Neural progenitor cell (in vitro differentiated cells): Measurements from ENCODE around the gene GUCA2B. TPM values are rescaled to one million over a fixed set of nuclear protein-coding genes. Genes with fewer than 3 reads are reported as not detected.

Source experiments
- DNase-seq: peaks from one replicate; pipeline ENCODE4 v3.0.0-alpha.2; 2016; ENCODE audit warnings: low spot score
- H2AFZ ChIP-seq: fragments of 200-600 bp; sonication (generic); replicated peaks from 2 replicates; pipeline ENCODE4 v1.6.1; 2016; ENCODE audit warnings: antibody characterized with exemption
- H3F3A ChIP-seq: fragments of 200-600 bp; sonication (generic); 2 replicates; pipeline ENCODE4 v1.6.1; 2016; ENCODE audit warnings: antibody characterized with exemption, low read depth
- H3K27ac ChIP-seq: fragments of 200-600 bp; sonication (generic); 2 replicates; pipeline ENCODE4 v1.5.1; 2016; ENCODE audit warnings: mild to moderate bottlenecking
- H3K27me3 ChIP-seq: fragments of 200-600 bp; sonication (generic); 2 replicates; pipeline ENCODE4 v1.6.1; 2016; ENCODE audit warnings: mild to moderate bottlenecking, moderate library complexity
- H3K36me3 ChIP-seq: fragments of 200-600 bp; sonication (generic); 2 replicates; pipeline ENCODE4 v1.5.1; 2016
- H3K4me1 ChIP-seq: fragments of 200-600 bp; sonication (generic); 2 replicates; pipeline ENCODE4 v1.6.1; 2016; ENCODE audit warnings: mixed run types
- H3K4me2 ChIP-seq: fragments of 200-600 bp; sonication (generic); 2 replicates; pipeline ENCODE4 v1.6.1; 2016
- H3K4me3 ChIP-seq: fragments of 200-600 bp; sonication (generic); 2 replicates; pipeline ENCODE4 v1.5.1; 2016
- H3K79me2 ChIP-seq: fragments of 200-600 bp; sonication (generic); 2 replicates; pipeline ENCODE4 v1.6.1; 2016; ENCODE audit warnings: low read depth
- H3K9ac ChIP-seq: fragments of 200-600 bp; sonication (generic); 2 replicates; pipeline ENCODE4 v1.6.1; 2016
- H3K9me3 ChIP-seq: fragments of 200-600 bp; sonication (generic); 2 replicates; pipeline ENCODE4 v1.5.1; 2016; ENCODE audit warnings: low read depth
- H4K20me1 ChIP-seq: fragments of 200-600 bp; sonication (generic); 2 replicates; pipeline ENCODE4 v1.6.1; 2016; ENCODE audit warnings: low read depth
- H3K27ac Mint-ChIP-seq: 3 replicates; pipeline ENCODE4 v1.8.0; 2021; ENCODE audit warnings: mixed read lengths
- H3K27me3 Mint-ChIP-seq: 2 replicates; pipeline ENCODE4 v1.8.0; 2022; ENCODE audit warnings: low read depth, mild to moderate bottlenecking, inconsistent platforms, moderate library complexity, mixed read lengths; ENCODE audit not compliant: insufficient read depth
- H3K36me3 Mint-ChIP-seq: 3 replicates; pipeline ENCODE4 v1.8.0; 2021; ENCODE audit warnings: mixed read lengths
- H3K4me1 Mint-ChIP-seq: 3 replicates; pipeline ENCODE4 v1.8.0; 2021; ENCODE audit warnings: mixed read lengths
- H3K4me3 Mint-ChIP-seq: 3 replicates; pipeline ENCODE4 v1.8.0; 2021; ENCODE audit warnings: mild to moderate bottlenecking, moderate library complexity, mixed read lengths
- H3K9me3 Mint-ChIP-seq: 3 replicates; pipeline ENCODE4 v1.8.0; 2020; ENCODE audit warnings: mixed read lengths
- EZH2 ChIP-seq: fragments of 200-600 bp; sonication (generic); IDR thresholded peaks from 2 replicates; pipeline ENCODE4 v1.6.1; 2017; ENCODE audit warnings: antibody characterized with exemption, mild to moderate bottlenecking, moderate library complexity
- EZH2phosphoT487 ChIP-seq: fragments of 200-600 bp; sonication (generic); IDR thresholded peaks from 2 replicates; pipeline ENCODE4 v1.6.1; 2017; ENCODE audit warnings: antibody characterized with exemption
- total RNA-seq: library from RNA; depleted of rRNA; stranded (reverse); fragments of >200 nt; gene quantifications from 2 replicates; pipeline ENCODE4 v1.2.3, GENCODE V29; 2015; ENCODE audit warnings: low replicate concordance
- TF ChIP-seq, protein P1 (sequence below): fragments of 200-600 bp; sonication (generic); IDR thresholded peaks from 2 replicates; pipeline ENCODE4 v1.5.1; 2017; ENCODE audit warnings: antibody characterized with exemption, mild to moderate bottlenecking

GUCA2B gene
- total RNA-seq, 1 donor from 2014 or later, result not detected

GRCh38 chr1:42128964-42129363 is 24.2 kb upstream of the GUCA2B start:
- no peak overlapping the region for H3K4me2 ChIP-seq
- H3K27me3 ChIP-seq, result no peaks in the 10 kb centered on the region
- Mint-ChIP-seq H3K27me3 (peaks cover 7% of the 10 kb centered on the region), H3K36me3 (no peaks in the 10 kb centered on the region), H3K9me3 (no peaks in the 10 kb centered on the region), H3K4me3 (no peak overlapping the region), H3K27ac (no peak overlapping the region), H3K4me1 (no peaks in the 10 kb centered on the region)
- no peak overlapping the region for H3K9ac ChIP-seq
- no peaks in the 10 kb centered on the region for H3K4me1 ChIP-seq
- no peak for DNase-seq
- H3K27ac ChIP-seq, result no peak overlapping the region
- no peaks in the 10 kb centered on the region for H3F3A ChIP-seq
- H2AFZ ChIP-seq, result peak overlapping the region; percentile 26
- H3K36me3 ChIP-seq, result no peaks in the 10 kb centered on the region
- no peaks in the 10 kb centered on the region for H4K20me1 ChIP-seq
- H3K9me3 ChIP-seq, result no peaks in the 10 kb centered on the region
- no peak overlapping the region for H3K4me3 ChIP-seq
- TF ChIP-seq EZH2, result no peak
- TF ChIP-seq, protein P1, sequence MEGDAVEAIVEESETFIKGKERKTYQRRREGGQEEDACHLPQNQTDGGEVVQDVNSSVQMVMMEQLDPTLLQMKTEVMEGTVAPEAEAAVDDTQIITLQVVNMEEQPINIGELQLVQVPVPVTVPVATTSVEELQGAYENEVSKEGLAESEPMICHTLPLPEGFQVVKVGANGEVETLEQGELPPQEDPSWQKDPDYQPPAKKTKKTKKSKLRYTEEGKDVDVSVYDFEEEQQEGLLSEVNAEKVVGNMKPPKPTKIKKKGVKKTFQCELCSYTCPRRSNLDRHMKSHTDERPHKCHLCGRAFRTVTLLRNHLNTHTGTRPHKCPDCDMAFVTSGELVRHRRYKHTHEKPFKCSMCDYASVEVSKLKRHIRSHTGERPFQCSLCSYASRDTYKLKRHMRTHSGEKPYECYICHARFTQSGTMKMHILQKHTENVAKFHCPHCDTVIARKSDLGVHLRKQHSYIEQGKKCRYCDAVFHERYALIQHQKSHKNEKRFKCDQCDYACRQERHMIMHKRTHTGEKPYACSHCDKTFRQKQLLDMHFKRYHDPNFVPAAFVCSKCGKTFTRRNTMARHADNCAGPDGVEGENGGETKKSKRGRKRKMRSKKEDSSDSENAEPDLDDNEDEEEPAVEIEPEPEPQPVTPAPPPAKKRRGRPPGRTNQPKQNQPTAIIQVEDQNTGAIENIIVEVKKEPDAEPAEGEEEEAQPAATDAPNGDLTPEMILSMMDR, result no peak
- TF ChIP-seq EZH2phosphoT487, result no peak
- no peaks in the 10 kb centered on the region for H3K79me2 ChIP-seq

GRCh38 chr1:42130061-42130660 is 23.0 kb upstream of the GUCA2B start:
- no peak for DNase-seq
- no peak overlapping the region for H3K27ac ChIP-seq
- H3K27ac Mint-ChIP-seq, result no peak overlapping the region
- no peaks in the 10 kb centered on the region for H3K36me3 ChIP-seq
- no peaks in the 10 kb centered on the region for H3K4me1 ChIP-seq
- H3K36me3 Mint-ChIP-seq, result no peaks in the 10 kb centered on the region
- no peaks in the 10 kb centered on the region for H3K27me3 ChIP-seq
- no peak overlapping the region for H2AFZ ChIP-seq
- H3K79me2 ChIP-seq, result no peaks in the 10 kb centered on the region
- H3K4me3 ChIP-seq, result no peak overlapping the region
- no peaks in the 10 kb centered on the region for H3K9me3 ChIP-seq
- no peaks in the 10 kb centered on the region for H3K9me3 Mint-ChIP-seq
- no peaks in the 10 kb centered on the region for H4K20me1 ChIP-seq
- peaks cover 7% of the 10 kb centered on the region for H3K27me3 Mint-ChIP-seq
- no peaks in the 10 kb centered on the region for H3K4me1 Mint-ChIP-seq
- no peak overlapping the region for H3K4me2 ChIP-seq
- no peak overlapping the region for H3K9ac ChIP-seq
- no peaks in the 10 kb centered on the region for H3F3A ChIP-seq
- H3K4me3 Mint-ChIP-seq, result no peak overlapping the region
- TF ChIP-seq, protein P1, result no peak
- TF ChIP-seq EZH2phosphoT487 (no peak), EZH2 (no peak)

DNA sequence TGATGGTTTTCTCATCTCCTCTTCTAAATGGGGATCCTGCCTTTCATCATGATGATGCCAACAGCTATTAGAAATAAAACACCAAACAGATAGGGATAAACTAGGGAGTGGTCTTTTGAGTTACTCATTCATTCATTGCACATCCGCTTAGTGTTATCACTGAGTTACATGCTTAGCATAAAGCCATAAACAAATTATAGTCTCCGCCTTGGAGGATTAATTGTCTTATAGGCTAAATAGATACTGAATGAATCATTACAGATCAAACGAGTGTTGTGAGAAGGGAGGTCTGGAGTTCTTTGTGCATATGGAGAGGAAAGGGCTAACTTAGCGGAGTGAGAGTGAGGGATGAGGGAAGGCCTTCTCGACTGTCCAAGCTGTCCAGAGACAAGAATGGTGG is 19.8 kb upstream of the GUCA2B start:
- no peak overlapping the region for H3K27ac ChIP-seq
- H3K4me3 Mint-ChIP-seq, result no peak overlapping the region
- H3K9ac ChIP-seq, result no peak overlapping the region
- no peaks in the 10 kb centered on the region for H3F3A ChIP-seq
- H3K36me3 ChIP-seq, result no peaks in the 10 kb centered on the region
- peaks cover 9% of the 10 kb centered on the region for H3K27me3 Mint-ChIP-seq
- no peaks in the 10 kb centered on the region for H3K79me2 ChIP-seq
- H3K4me3 ChIP-seq, result no peak overlapping the region
- H3K27ac Mint-ChIP-seq, result no peak overlapping the region
- no peak overlapping the region for H2AFZ ChIP-seq
- no peaks in the 10 kb centered on the region for H3K9me3 ChIP-seq
- H3K36me3 Mint-ChIP-seq, result no peaks in the 10 kb centered on the region
- peaks cover 9% of the 10 kb centered on the region for H3K4me1 ChIP-seq
- no peak overlapping the region for H3K4me2 ChIP-seq
- H4K20me1 ChIP-seq, result no peaks in the 10 kb centered on the region
- DNase-seq, result no peak
- peaks cover 20% of the 10 kb centered on the region for H3K4me1 Mint-ChIP-seq
- peaks cover under 1% of the 10 kb centered on the region for H3K9me3 Mint-ChIP-seq
- TF ChIP-seq EZH2phosphoT487, result no peak
- no peaks in the 10 kb centered on the region for H3K27me3 ChIP-seq

DNA sequence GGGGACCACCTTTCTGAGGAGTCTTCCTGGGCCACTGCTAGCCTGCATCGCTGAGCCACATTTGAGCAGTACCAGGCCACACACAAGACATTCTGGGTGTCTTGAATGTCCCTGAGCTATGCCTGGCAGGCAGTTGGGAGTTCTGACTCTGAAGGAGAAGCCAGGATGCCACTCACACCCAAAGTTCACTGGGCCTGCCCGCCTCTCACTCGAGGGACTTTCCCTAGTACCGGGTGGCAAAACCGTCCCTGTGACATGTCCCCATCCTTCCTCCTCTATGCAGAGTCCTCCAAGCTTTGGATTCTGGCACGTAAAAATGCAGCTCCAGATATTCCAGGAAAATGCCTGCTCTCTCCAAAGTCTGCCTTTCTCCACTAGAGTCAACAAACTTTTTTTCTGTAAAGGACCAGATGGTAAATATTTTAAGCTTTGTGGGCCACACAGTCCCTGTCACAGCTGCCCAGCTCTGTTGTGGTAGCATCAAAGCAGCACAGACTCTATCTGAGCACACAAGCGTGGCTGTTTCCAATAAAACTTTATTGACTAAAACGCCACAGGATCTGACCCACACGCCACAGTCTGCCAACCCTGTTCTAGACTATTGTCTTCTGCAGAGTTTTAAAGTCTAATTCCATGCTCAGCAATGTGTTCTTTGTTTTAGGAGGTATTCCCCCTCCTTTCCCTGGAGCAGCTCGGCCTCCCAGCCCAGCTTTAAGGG is 19.2 kb upstream of the GUCA2B start:
- Mint-ChIP-seq H3K9me3 (peaks cover 2% of the 10 kb centered on the region), H3K27me3 (peaks cover 6% of the 10 kb centered on the region), H3K36me3 (no peaks in the 10 kb centered on the region), H3K4me3 (no peak overlapping the region), H3K27ac (no peak overlapping the region), H3K4me1 (peaks cover 25% of the 10 kb centered on the region)
- no peaks in the 10 kb centered on the region for H3K79me2 ChIP-seq
- H3K9me3 ChIP-seq, result no peaks in the 10 kb centered on the region
- no peak overlapping the region for H3K9ac ChIP-seq
- no peak overlapping the region for H3K27ac ChIP-seq
- no peak overlapping the region for H3K4me2 ChIP-seq
- TF ChIP-seq EZH2phosphoT487 (no peak), EZH2 (no peak)
- TF ChIP-seq, protein P1, result no peak
- no peaks in the 10 kb centered on the region for H3K36me3 ChIP-seq
- no peaks in the 10 kb centered on the region for H3K27me3 ChIP-seq
- H3F3A ChIP-seq, result no peaks in the 10 kb centered on the region
- no peak overlapping the region for H3K4me3 ChIP-seq
- no peak overlapping the region for H2AFZ ChIP-seq
- peaks cover 9% of the 10 kb centered on the region for H3K4me1 ChIP-seq
- no peaks in the 10 kb centered on the region for H4K20me1 ChIP-seq
- no peak for DNase-seq
